Dermis blood vessel endothelial cell (primary cell): Measurements from ENCODE around the gene PALM3. TPM values are rescaled to one million over a fixed set of nuclear protein-coding genes. Genes with fewer than 3 reads are reported as not detected.

Source experiments
- DNase-seq: peaks from one replicate; pipeline ENCODE4 v3.0.0; 2010
- total RNA-seq: library from RNA; depleted of rRNA; stranded (reverse); fragments of >200 nt; gene quantifications from 2 replicates; pipeline ENCODE4 v1.2.3, GENCODE V29; 2014

Gene PALM3, protein sequence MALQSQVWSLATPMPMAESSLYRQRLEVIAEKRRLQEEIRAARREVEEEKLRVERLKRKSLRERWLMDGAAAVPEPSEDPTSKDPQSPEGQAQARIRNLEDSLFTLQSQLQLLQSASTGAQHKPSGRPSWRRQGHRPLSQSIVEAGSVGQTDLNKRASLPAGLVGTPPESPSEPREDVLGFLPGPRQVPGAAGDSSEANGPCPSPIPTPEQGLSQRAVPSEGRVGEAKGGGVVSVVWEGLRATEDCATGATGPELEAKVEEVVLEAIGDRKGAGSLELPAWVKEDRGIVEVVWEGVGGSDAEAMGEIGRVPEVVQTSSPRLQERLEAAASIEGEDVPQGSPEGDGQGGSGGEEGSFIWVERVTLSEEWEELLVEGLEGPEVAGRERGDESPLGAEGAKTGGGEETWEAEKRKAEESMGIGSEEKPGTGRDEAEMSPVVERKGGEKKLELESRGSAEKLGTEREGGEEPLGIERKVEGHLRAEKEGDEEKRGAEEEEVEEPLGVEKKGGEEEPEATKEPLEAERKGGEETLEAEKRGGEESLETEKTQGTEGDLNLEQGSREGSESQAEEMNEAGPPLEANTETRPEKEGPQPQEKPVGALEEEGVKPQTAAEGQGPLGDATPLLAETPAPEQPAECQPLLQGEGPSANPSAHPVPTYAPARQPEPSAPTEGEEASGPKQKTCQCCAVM
- total RNA-seq: not detected in 2 replicates

DNA sequence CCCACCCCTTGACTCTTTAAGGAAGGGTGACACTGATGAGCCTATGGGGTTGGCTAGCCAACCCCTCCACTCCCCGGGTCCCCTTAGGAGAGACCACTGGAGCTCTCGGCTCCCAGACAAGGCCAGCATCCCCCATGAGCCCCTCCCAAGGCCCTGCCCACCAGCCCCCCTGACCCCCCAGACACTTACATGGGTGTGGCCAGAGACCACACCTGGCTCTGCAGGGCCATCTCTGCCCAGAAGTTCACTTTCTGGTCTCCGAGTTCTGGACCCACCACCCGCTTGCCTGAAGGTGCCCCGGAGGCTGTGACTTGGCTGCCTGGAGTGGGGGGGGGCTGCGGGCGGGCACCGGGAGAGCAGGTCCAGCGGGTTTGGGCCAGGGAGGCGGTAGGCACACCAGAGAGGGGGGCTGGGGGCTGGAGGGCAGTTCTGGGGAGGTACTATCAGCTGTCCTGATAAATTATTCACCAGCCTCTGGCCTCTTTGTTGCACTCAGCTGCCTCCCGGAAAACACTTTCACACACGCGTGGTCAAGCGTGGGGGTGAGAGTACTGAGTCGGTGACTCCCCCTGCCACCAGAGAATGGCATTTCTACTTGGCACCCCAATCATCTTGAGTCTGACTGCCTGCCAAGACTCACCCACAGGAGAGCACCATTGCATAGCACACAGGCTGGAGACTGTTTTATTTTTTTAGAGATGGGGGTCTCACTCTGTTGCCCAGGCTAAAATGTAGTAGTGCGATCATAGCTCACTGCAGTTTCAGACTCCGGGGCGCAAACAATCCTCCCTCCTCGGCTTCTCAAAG lies at the start of gene PALM3:
Gene PALM3, minus strand, starts transcription at position 326 of the 807 bp plus-strand sequence. Its CDS starts 96 bp downstream, at position 230.
- DNase-seq: no peak

DNA sequence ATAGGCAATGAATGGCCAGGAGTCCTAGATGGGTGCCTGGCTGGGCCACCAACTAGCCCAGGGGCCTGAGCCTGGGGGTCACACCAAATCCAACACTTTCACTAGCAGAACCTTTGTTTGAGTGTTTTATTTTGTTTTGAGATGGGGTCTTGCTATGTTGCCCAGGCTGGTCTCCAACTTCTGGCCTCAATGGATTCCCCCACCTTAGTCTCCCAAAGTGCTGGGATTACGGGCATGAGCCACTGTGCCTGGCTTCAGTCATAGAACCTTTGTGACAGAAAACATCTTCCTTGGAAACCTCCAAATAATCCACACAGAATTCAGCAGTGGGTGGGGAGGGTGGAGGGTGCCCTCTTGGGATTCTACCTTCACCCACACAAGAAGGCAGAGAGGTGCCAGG lies 49.6 kb upstream of the PALM3 start:
- no peak for DNase-seq

DNA sequence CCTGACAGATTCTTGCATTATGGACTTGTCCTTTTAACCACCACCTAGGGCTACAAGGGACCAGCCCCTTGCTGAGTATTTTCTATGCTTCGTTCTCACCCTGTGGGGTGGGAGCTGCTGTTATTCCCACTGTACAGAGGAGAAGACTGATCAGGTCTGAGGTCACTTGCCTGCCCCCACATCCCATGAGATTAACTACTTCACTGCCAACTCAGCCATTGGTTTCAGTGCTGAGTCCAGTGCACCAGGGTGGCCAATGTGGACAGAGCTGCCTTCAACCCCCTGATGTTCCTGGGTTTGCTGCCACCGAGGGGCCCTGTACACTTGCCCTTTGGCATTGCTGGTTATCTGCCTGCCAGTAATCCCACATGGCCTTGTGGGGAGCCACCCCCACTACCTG lies 48.8 kb upstream of the PALM3 start:
- no peak for DNase-seq

DNA sequence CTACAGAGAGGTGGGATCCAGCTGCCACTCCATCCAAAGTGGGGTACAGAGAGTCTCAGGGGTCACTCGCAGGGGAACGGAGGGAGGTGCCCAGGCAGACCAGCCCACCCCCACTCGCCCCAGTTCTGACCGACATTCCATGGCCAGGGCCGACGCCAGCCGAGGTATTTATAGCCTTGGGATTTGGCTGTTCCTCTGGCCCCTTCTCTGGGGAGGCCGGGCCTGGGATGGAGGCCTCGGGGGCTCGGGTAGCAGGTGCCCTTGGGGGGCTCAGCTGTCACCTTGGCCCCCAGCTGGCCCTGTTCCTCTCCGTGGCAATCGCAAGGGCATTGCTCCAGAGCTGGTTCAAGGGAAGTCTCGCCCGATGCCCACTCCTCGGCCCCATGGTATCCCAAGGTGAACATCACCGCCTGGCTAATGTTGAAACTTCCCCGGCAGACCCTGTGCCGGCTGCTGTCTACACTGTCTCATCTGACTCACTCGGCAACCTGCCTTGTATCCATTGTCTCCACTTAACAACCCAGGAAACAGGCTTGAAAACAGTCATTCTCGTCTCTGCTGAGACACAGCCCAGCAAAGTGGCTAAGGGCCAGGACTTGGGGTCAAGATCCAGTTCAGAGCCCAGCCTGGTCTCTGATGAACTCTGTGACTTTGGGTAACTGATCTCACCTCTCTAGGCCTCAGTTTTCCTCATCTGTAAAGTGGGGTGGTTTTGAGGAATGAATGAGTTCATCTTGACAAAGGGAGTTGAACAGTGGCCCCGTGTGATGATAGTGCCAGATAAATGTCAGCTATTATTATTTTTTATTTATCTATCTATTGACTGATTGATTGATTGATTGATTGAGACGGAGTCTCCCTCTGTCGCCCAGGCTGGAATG lies 45.9 kb upstream of the PALM3 start:
- peak; percentile 91 for DNase-seq

DNA sequence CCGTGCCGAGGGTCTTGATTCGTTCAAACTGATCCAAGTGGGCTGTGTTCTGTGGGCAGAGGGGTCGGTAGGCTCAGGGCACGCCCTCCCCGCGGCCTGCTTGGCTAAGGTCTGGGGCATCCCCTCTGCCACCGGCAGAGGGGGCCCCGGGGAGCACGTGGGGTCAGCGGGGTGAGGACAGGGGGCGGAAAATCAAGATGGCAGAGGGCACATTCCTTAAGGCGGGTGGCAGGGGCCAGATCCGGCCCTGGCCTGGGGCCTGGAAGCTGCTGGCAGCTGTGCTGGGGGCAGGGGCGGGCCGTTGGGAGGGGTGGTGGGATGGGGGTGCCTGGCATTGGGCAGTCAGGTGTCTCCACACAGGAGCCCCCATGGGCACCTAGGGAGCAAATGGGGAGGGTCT lies 45.0 kb upstream of the PALM3 start:
- DNase-seq: no peak

DNA sequence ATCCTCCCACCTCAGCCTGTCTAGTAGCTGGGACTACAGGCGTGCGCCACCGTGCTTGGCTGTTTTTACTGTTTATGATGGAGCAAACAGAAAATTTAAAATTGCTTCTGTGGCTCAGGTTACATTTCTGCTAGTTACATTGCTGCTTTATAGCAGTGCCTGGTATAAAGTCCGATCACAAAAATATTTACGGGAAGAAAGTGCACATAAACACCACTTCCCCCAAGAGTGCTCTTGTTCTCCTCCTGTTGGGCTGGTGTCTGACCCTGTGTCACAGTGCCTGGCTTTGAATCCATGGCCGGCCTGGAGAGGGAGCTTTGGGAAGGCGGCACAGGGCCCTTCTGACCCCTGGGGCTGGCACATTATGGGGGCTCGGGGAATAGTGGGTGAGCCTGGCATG lies 43.8 kb upstream of the PALM3 start:
- DNase-seq: no peak

DNA sequence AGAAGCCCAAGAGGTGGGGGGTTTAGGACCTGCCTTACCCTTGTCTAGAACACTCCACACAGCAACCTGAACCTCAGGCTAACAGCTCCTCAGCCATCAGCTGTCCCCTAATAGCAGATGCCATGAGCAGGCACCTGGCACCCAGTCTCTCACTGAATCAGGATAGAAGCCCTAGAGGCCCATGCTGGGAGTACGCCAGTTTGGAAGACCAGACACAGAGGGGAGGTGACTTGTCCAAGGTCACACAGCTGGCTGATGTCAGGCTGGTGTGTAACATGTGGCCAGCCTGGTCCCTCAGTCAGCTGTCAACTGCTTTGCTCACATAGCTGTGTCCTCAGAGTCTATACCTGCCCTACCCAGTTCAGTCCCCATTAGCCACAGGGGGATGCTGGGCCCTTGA lies 41.4 kb upstream of the PALM3 start:
- no peak for DNase-seq

DNA sequence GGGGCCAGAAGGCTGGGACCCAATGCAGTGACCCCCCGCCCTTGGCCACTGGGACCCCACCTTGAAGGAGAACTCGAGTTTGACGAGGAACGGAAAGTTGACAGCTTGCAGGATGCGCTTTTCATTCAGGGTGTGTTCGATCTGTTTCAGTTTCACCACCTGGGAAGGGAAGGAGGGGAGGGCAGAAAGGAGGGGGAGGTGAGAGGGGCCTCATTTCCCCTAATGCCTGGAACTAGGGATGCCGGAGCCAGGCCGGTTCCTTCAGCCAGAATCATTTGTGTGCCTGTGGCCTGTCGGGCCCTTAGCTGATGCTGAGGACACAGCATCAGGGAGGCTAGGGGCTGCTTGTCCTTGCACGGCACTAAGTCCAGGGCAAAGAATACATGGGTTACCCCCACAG lies 40.9 kb upstream of the PALM3 start:
- DNase-seq: no peak

DNA sequence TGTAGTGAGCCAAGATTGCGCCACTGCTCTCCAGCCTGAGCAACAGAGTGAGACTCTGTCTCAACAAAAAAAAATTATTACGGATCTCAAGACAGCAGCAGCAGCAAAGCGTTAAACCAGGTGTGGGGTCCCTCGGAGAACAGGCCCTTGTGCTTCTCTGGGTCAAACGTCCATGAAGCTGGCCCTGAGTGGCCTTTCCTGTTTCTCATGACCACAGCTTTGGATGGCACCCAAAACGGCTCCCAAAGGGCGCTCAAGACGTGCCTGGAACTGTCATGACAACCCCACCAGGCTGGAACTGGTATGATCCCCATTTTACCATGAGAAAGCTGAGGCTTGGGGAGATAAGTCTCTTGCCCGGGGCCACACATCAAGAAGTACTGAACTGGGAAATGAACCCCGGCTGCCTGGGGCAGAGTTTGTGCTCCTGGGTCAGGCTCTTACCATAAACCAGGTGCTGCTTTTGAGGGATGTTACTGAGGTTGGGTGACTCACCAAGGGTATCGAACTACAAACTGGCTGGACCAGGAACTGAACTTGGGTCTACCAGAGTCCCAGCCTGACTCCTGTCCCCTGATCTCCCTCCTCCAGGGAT lies 40.3 kb upstream of the PALM3 start:
- no peak for DNase-seq

DNA sequence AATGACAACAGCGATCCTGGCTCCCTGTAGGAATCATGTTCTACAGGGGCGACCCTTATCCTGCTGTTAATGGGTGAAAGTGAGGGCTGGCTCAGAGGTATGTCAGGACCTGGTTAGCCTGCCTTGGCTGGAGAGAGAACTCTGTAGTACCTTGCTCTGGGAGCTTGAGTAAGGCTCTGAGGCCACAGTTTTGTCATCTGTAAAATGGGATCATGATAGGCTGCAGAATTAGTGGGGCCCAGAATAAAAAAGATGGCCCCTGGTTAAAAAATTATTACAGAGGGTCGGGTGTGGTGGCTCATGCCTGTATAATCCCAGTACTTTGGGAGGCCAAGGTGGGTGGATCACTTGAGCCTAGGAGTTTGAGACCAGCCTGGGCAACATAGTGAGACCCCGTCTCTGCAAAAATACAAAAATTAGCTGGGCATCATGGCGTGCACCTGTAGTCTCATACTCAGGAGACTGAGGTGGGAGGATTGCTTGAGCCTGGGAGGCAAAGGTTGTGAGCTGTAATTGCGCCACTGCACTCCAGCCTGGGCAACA lies 39.2 kb upstream of the PALM3 start:
- DNase-seq: no peak

DNA sequence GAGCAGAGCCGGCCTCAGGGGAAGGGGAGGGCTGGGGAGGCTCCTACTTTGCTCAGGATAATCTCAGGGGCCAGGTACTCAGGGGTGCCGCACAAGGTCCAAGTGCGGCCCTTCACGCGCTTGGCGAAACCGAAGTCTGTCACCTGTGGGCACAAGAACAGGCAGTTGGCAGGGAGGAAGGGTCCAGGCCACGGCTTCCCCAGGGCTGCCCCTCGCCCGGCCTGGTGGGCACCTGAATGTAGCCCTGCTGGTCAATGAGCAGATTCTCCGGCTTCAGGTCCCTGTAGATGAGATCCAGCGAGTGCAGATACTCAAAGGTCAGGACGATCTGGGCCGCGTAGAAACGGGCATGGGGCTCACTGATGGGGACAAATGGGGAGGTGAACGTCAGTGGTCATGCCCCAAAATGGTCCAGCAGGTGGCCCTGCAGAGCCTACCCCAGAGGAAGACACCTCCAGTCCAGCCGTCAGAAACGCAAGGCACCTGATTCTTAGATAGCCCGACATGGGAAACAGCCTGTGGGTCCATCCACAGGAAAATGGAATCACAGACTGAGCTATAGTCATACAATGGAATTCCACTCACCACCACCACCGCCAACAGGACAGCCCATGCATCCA lies 35.8 kb upstream of the PALM3 start:
- DNase-seq: peak; percentile 30

DNA sequence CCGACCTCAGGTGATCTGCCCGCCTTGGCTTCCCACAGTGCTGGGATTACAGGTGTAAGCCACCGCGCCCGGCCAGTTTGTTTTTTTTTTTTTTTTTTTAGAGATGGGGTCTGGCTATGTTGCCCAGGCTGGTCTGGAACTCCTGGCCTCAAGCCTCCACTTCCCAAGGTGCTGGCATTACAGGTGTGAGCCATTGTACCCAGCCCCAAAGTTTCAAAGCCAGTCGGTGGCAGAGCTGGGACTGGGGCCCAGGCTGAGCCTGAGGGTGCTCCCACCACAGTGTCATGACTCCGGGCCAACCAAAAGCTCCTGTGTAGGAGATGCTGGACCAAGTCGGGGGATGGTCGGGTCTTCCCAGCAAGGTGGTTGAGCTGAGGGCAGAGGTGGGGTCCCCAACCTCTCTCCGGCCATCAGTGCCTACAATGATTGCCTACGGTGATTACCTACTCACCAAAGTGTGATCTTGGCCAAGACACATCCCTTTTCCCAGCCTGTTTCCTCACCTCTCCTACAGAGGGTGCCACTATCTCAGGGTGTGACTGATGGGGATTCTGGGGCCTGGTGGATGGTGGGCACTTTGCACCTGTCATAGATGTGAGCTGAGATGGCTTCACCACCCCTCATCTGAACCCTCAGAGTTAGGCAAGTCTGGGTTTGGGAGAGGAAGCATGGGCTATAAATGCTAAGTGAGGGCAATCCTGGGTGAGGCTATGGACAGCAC lies 34.6 kb upstream of the PALM3 start:
- DNase-seq: no peak

DNA sequence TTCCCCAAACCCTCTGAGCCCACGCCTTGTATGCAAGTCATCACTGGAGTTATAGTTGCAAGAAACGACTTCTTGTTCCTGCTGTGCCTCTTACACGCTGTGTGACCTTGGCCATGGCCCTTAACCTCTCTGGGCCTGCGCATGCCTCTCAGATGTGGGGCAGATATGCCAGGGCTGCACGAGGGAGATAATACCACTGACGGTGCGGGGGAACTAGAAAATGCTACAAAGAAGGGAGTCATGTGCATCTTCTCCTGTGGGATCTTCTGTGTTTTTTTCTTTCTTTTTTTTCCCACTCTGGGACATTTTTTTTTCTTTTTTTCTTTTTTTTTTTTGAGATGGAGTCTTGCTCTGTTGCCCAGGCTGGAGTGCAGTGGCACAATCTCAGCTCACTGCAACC lies 33.0 kb upstream of the PALM3 start:
- no peak for DNase-seq

DNA sequence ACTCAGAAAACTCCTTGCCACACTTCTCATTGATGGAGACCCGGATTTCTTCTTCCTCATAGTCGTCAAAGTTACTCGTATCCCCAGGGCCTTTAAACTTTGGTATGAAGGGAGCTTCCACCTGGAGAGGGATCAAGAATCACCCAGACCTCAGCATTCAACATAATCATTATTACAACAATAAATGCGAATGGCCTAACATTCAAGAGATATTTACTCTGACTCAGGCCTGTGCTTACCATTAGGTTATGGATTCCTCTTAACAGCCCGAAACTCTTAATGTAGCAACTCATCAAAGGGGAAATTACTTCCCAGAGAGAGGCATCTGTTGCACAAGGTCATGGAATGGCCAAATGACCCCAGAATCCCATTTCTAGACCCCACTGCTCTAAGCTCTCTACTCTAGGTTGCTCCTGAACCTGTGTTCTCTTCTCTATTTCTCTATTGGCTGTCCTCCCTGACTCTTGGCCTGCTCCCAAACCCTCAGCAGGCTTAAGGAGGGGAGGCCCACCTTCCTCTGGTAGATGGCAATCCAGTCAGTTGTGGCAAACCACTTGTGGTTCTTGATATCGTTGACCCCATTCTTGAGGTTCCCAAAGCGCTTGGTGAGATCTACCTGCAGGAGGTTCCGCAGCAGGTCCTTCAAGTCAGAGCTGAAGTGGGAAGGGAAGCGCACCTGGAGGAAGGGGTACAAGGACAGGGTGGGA lies 31.4 kb upstream of the PALM3 start:
- no peak for DNase-seq

DNA sequence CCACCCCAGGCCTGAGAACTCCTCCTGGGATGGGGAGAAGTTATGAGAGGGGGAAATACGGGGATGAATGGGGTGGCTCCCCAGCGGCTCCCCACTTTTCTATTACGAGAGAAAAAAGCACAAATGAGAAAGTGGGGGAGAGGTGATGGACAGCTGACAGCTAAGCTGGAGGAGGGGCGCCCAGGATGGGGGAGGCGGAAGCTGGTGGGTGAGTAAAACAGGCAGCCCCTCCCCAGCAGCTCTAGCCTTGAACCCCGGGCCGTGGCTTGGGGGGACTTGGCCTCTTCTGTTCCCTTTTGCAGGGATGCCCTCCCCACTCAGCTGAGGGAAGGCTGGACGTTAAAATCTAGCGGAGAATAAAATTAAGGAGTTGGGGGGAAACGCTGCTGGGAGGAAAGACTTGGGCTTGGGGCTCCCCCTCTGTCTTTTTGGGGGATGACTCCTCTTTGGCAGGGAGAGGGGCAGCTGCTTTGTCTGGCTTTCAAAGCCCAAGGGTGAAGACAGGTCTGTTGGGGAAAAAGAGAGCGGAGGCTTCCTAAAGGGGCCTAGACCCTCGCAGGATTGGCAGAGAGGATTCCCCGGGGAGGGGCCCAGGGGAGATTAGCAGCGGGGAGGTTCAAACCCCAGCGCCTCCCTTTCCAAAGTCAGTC lies 30.1 kb upstream of the PALM3 start:
- DNase-seq: no peak

DNA sequence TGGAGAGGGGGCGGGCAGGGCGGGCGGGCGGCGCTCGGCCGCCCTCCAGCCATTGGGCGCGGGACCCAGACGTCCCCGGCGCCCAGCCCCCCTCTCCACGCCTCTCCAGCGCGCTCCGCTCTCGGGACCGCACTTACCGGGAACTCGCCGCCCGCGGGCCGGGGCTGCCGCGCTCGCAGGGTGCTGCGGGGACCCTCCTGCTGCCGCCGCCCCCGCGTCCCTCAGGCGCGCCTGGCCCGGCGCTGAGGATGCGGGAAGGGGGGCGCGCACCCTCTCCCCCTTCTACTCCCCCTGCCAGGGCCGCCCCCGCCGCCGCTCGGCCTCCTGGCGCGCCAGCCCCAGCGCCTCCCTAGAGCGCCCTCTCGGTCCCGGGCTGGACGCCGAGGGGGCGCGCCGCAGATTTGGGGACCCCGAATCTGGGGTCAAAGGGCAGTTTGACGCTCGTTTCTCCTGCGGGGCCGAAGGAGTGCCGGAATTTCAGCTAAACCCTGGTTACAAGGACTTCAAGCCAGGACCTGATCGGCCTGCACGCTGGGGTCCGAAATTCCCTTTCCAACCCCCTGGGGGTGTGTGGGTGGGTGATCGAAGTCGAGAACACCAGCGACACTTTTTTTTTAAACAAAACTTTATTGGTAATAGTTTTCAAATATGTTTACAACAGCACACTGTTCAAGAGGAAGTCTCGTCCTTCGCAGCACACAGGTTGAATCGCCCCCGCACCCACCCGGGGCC lies 29.4 kb upstream of the PALM3 start:
- peak; percentile 64 for DNase-seq

DNA sequence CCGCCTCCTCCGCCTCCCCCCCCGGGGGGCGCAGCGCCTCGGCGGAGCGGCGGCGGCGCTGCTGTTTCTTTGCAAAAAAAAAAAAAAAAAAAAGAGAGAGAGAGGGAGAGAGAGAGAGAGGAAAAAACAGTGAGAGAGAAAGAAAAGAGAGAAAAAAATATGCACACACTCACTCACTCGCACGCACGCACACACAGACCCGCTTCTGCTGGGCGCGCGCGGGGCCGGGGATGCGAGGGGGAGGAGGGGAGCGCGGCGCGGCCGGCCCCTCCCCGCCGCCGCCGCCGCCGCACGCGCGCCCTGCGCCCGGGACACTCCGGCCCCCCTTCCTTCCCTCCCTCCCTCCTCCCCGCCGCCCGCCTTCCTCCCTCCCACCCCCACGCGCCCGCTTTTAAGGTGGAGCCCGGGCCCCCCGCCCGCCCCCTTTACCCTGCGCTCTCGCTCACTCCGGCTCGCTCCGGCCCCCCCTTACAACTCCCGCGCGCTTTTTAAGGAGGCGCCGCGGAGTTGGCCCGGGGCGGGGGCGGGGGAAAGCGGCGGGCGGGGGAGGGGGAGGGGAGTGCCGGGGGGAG lies 28.7 kb upstream of the PALM3 start, which contains the start of gene SAMD1:
Gene SAMD1, minus strand, starts transcription at position 243 of the 572 bp plus-strand sequence.
- peak; percentile 86 for DNase-seq
